C4-2B (cell line): ENCODE measurements around the gene TLE5.

ENCODE experiments used
- ZFX ChIP-seq: fragments of 450-650 bp; IDR thresholded peaks from 2 replicates; pipeline ENCODE4 v1.6.1; 2017
- TF ChIP-seq, protein P1 (sequence below): fragments of 450-650 bp; conservative IDR thresholded peaks from 2 replicates; pipeline ENCODE4 v1.5.1; 2017; ENCODE audit warnings: mild to moderate bottlenecking

DNA sequence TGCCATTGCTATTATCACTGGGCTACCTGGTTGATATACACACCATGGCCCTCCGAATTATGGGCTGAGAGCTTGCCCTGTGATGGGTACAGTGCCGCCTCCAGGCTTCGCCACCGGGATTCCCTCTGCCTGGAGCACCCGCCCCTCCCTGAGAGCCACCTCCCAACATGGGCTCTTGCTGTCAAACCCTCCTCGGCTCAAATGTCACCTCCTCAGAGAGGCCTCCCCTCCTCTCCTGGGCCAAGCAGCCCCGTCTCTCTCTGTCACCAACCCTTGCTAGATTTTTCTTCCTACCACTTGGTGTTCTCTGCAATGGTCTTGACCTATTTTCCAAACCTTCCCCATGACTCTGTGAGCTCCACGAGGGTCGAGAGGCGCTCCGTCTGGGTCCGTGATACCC is 21.0 kb downstream of the TLE5 start:
- TF ChIP-seq, protein P1, sequence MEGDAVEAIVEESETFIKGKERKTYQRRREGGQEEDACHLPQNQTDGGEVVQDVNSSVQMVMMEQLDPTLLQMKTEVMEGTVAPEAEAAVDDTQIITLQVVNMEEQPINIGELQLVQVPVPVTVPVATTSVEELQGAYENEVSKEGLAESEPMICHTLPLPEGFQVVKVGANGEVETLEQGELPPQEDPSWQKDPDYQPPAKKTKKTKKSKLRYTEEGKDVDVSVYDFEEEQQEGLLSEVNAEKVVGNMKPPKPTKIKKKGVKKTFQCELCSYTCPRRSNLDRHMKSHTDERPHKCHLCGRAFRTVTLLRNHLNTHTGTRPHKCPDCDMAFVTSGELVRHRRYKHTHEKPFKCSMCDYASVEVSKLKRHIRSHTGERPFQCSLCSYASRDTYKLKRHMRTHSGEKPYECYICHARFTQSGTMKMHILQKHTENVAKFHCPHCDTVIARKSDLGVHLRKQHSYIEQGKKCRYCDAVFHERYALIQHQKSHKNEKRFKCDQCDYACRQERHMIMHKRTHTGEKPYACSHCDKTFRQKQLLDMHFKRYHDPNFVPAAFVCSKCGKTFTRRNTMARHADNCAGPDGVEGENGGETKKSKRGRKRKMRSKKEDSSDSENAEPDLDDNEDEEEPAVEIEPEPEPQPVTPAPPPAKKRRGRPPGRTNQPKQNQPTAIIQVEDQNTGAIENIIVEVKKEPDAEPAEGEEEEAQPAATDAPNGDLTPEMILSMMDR: no peak
- TF ChIP-seq ZFX: no peak
